Left lung (tissue), 10 donors: ENCODE measurements around the gene ZNHIT3. TPM values are rescaled to one million over a fixed set of nuclear protein-coding genes. Genes with fewer than 3 reads are reported as not detected.

ENCODE experiments used
- ATAC-seq: fragments of 200-7000 bp; cut with Tn5 transposase; one replicate; pipeline ENCODE4 v1.9.1; 2020; ENCODE audit warnings: moderate library complexity
- DNase-seq, 4 donors: peaks; one replicate each; pipeline ENCODE4 v3.0.0-alpha.2; 2013 to 2020
- H3K27ac ChIP-seq, 2 donors: fragments of 200-600 bp; sonication (generic) in 1 of 2; one replicate each; pipeline versions ENCODE4 v1.5.0 to v1.8.0; 2020 to 2021
- H3K27me3 ChIP-seq, 2 donors: fragments of 200-600 bp; sonication (generic) in 1 of 2; one replicate each; pipeline versions ENCODE4 v1.5.0 to v1.8.0; 2020 to 2021
- H3K36me3 ChIP-seq, 2 donors: fragments of 200-600 bp; sonication (generic) in 1 of 2; one replicate each; pipeline versions ENCODE4 v1.5.0 to v1.8.0; 2020 to 2021
- H3K4me1 ChIP-seq, 2 donors: fragments of 200-600 bp; one replicate each; pipeline ENCODE4 v1.8.0; 2021
- H3K4me3 ChIP-seq, 2 donors: fragments of 200-600 bp; sonication (generic) in 1 of 2; one replicate each; pipeline versions ENCODE4 v1.5.0 to v1.8.0; 2020 to 2021; ENCODE audit warnings: mild to moderate bottlenecking in 1 of 2
- H3K9me3 ChIP-seq, 2 donors: fragments of 200-600 bp; sonication (generic) in 1 of 2; one replicate each; pipeline versions ENCODE4 v1.5.0 to v1.8.0; 2020 to 2021
- CTCF ChIP-seq, 2 donors: fragments of 200-600 bp; sonication (generic) in 1 of 2; IDR thresholded peaks; one replicate each; pipeline versions ENCODE4 v1.5.0 to v1.8.0; 2021; ENCODE audit warnings: antibody characterized with exemption in 2 of 2
- intact Hi-C, 2 donors: fragments of 100-400 bp; cut with DNase I; formaldehyde crosslinking; loops; one replicate each; pipeline versions ENCODE4 v1.11.2 to v1.14.2; 2022
- polyA plus RNA-seq, 6 donors: library from polyadenylated mRNA; unstranded; fragments of 120-200 nt; gene quantifications; one replicate each; pipeline ENCODE4 v1.2.1, GENCODE V29; 2013; ENCODE audit not compliant: insufficient read length in 6 of 6
- total RNA-seq, 2 donors: library from RNA; stranded (reverse); fragmentation: NEBNext Ultra II Directional; extraction: Animal tissue kit (Norgen Biotek cat#: 25700); gene quantifications; one replicate each; pipeline ENCODE4 v1.2.1, GENCODE V29; 2021
- donor health status: DM: no; HTN: yes; CAD: no.
- donor health status: DM: no; HTN: no; CAD: no.

ZNHIT3 gene
- total and polyA plus RNA-seq, 8 donors, result 24.7 to 65.1 (median 56.4) TPM

- DNase-seq (no peak), ATAC-seq (no peak)
- H3K4me3 ChIP-seq, result no peak overlapping the region
- no peak overlapping the region for H3K27ac ChIP-seq
- H3K27me3 ChIP-seq, result no peaks in the 10 kb centered on the region
- H3K36me3 ChIP-seq, result peaks cover 0 to 14% of the 10 kb centered on the region in 2 donors
- peaks cover 13 to 32% of the 10 kb centered on the region in 2 donors for H3K4me1 ChIP-seq
- TF ChIP-seq CTCF (IDR thresholded peaks at IDR 0.05), result no peak
- intact Hi-C loops, result no loop called here
- no peaks in the 10 kb centered on the region for H3K9me3 ChIP-seq
These were observed 56.3 kb downstream of the ZNHIT3 start for GRCh38 chr17:36542755-36543154.

DNA sequence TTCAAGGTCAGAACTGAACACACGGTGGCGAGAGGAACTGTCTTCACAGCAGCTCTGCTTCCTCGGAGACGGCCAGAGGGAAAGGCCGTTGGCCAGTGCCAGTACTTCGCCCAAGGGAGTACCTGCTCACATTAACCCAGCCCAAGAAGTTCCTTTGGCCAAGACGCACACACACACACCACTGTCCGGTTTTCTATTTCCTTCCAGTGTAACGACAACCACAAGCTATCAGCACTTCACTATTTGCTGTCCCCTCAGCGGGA, 57.5 kb downstream of the ZNHIT3 start:
- ATAC-seq (peak; percentile 29), DNase-seq (peak in 2 of 4 donors; percentile 53 to 63)
- Histone ChIP-seq H3K9me3 (no peaks in the 10 kb centered on the region), H3K4me3 (peak overlapping the region; percentile 68 to 90), H3K36me3 (peaks cover 0 to 3% of the 10 kb centered on the region in 2 donors), H3K27ac (peak overlapping the region; percentile 98 to 100), H3K4me1 (peaks cover 15 to 44% of the 10 kb centered on the region in 2 donors), H3K27me3 (no peaks in the 10 kb centered on the region)
- TF ChIP-seq CTCF (IDR thresholded peaks at IDR 0.05), result no peak
- intact Hi-C loops, result no loop called here

DNA sequence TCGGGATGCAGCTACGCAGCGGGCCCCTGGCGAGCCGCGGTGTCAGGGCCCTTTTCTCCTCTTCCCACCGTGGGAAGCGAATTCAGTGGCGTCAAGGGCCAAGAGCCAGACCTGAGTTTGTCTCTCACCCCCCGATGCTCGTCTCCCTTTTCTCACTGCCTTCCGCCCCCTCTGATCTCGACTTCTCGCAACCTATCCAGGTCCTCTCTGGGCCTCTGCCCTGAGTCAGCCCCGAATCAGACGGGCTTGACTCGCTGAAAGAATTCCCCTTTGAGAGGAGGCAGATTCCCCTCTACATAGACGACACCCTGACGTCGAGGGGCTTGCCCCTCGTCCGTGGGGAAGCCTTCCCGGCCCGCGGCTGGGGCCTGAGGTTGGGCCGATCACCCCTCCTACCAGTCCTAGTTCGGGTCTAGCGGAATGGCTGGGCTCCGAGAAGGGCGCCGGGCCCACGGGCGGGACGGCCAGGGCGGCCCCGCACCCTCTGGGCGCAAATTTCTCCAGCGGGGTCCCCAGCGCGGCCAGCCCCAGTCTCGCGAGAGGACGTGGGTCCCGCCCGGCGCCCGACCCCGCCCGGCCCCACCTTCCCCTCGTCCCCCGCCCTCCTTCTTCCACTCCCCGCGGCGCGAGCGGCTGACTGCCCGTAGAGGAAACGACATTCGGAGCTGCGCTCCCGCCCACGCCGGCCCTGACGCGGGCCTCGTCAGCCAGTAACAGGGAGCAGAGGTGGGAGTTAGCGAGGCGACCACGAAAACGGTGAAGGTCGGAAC, 58.0 kb downstream of the ZNHIT3 start, which contains the start of gene GGNBP2:
TSS of gene GGNBP2 (plus strand) at position 613 of the 770 bp plus-strand sequence. CDS start 806 bp downstream, outside the sequence.
- peaks cover 15 to 49% of the 10 kb centered on the region in 2 donors for H3K4me1 ChIP-seq
- H3K27me3 ChIP-seq, result no peaks in the 10 kb centered on the region
- H3K36me3 ChIP-seq, result peaks cover 0 to under 1% of the 10 kb centered on the region in 2 donors
- intact Hi-C loops, result no loop called here
- H3K9me3 ChIP-seq, result no peaks in the 10 kb centered on the region
- DNase-seq, result peak; percentile 92 to 98 (median 96)
- H3K27ac ChIP-seq, result peak within 1 kb of the TSS; percentile 98 to 100
- TF ChIP-seq CTCF (IDR thresholded peaks at IDR 0.05), result no peak
- H3K4me3 ChIP-seq, result peak within 1 kb of the TSS; percentile 68 to 90
- peak; percentile 88 for ATAC-seq

- H3K4me3 ChIP-seq, result peak overlapping the region; percentile 68 to 90
- H3K36me3 ChIP-seq, result peaks cover 0 to 5% of the 10 kb centered on the region in 2 donors
- intact Hi-C loops, result no loop called here
- peak; percentile 52 for ATAC-seq
- no peaks in the 10 kb centered on the region for H3K27me3 ChIP-seq
- peaks cover 15 to 55% of the 10 kb centered on the region in 2 donors for H3K4me1 ChIP-seq
- H3K27ac ChIP-seq, result peak overlapping the region; percentile 98 to 100
- H3K9me3 ChIP-seq, result no peaks in the 10 kb centered on the region
- no peak for TF ChIP-seq CTCF (IDR thresholded peaks at IDR 0.05)
- DNase-seq, result no peak
These were observed 58.6 kb downstream of the ZNHIT3 start for GRCh38 chr17:36545077-36545464.

Other genes with a start within 250 kb of the ZNHIT3 start
- gene TBC1D3I, start 222.1 kb upstream of the ZNHIT3 start, total RNA-seq, result under 1 TPM; 0.58 to 0.76 TPM
- gene TBC1D3I, start 222.1 kb upstream of the ZNHIT3 start, polyA plus RNA-seq, result 1 to 10 TPM in 1 of 6 donors, under 1 TPM in 4, not detected in 1; 0.66 to 2.0 (median 0.84) TPM
- not detected for gene TBC1D3G, start 162.8 kb upstream of the ZNHIT3 start, total RNA-seq
- not detected for gene TBC1D3G, start 162.8 kb upstream of the ZNHIT3 start, polyA plus RNA-seq
- not detected for gene TBC1D3H, start 98.2 kb upstream of the ZNHIT3 start, total RNA-seq
- gene TBC1D3H, start 98.2 kb upstream of the ZNHIT3 start, polyA plus RNA-seq, result 10 to 100 TPM in 1 of 6 donors, not detected in 5; 14.3 TPM
- gene MYO19, start 48.2 kb downstream of the ZNHIT3 start, total RNA-seq, result 10 to 100 TPM; 51.0 to 80.8 TPM
- 10 to 100 TPM; 45.7 to 56.1 (median 50.2) TPM for gene MYO19, start 48.2 kb downstream of the ZNHIT3 start, polyA plus RNA-seq
- gene PIGW, start 48.3 kb downstream of the ZNHIT3 start, total RNA-seq, result 10 to 100 TPM in 1 of 2 donors, 1 to 10 TPM in 1; 6.8 to 20.1 TPM
- 10 to 100 TPM in 1 of 6 donors, 1 to 10 TPM in 5; 5.9 to 11.0 (median 8.9) TPM for gene PIGW, start 48.3 kb downstream of the ZNHIT3 start, polyA plus RNA-seq
- 10 to 100 TPM; 64.7 to 75.3 TPM for gene GGNBP2, start 58.2 kb downstream of the ZNHIT3 start, total RNA-seq
- gene GGNBP2, start 58.2 kb downstream of the ZNHIT3 start, polyA plus RNA-seq, result 100 to 1,000 TPM in 2 of 6 donors, 10 to 100 TPM in 4; 87.5 to 106 (median 97.7) TPM
- gene DHRS11, start 105.2 kb downstream of the ZNHIT3 start, total RNA-seq, result 10 to 100 TPM in 1 of 2 donors, 1 to 10 TPM in 1; 9.3 to 12.7 TPM
- gene DHRS11, start 105.2 kb downstream of the ZNHIT3 start, polyA plus RNA-seq, result 10 to 100 TPM; 10.2 to 13.7 (median 12.9) TPM
- 1 to 10 TPM; 5.2 to 6.4 TPM for gene MRM1, start 114.9 kb downstream of the ZNHIT3 start, total RNA-seq
- 1 to 10 TPM; 3.1 to 5.2 (median 4.4) TPM for gene MRM1, start 114.9 kb downstream of the ZNHIT3 start, polyA plus RNA-seq